Lung (tissue), 12 donors: ENCODE results near the gene ZMAT5. TPM values are rescaled to one million over a fixed set of nuclear protein-coding genes. Genes with fewer than 3 reads are reported as not detected.

Experiments used
- ATAC-seq: fragments of 200-7000 bp; cut with Tn5 transposase; one replicate; pipeline ENCODE4 v1.9.1; 2020; ENCODE audit warnings: moderate number of reproducible peaks; ENCODE audit not compliant: insufficient read depth, low FRiP score
- DNase-seq, 3 donors: peaks; one replicate each; pipeline ENCODE4 v3.0.0-alpha.2; 2013 to 2017
- H3K27ac ChIP-seq, 2 donors: one replicate each; pipeline ENCODE4 v1.5.1; 2013; ENCODE audit warnings: mild to moderate bottlenecking in 2 of 2, moderate library complexity in 2 of 2, control low read depth in 1 of 2, inconsistent platforms in 1 of 2, low read depth in 1 of 2, low read length in 1 of 2
- H3K27me3 ChIP-seq, 3 donors: one replicate each; pipeline ENCODE4 v1.5.1; 2013; ENCODE audit warnings: low read length in 2 of 3; ENCODE audit not compliant: control insufficient read depth in 3 of 3, insufficient read depth in 3 of 3
- H3K36me3 ChIP-seq, 4 donors: one replicate each; pipeline ENCODE4 v1.5.1; 2013; ENCODE audit warnings: low read length in 4 of 4, mild to moderate bottlenecking in 1 of 4, moderate library complexity in 1 of 4; ENCODE audit not compliant: control insufficient read depth in 4 of 4, insufficient read depth in 4 of 4
- H3K4me1 ChIP-seq, 5 donors: one replicate each; pipeline ENCODE4 v1.5.1; 2013; ENCODE audit warnings: low read length in 5 of 5, mild to moderate bottlenecking in 2 of 5, moderate library complexity in 1 of 5; ENCODE audit not compliant: control insufficient read depth in 5 of 5, insufficient read depth in 5 of 5
- H3K4me3 ChIP-seq: one replicate; pipeline ENCODE4 v1.5.1; 2013; ENCODE audit warnings: mild to moderate bottlenecking, control low read depth, moderate library complexity
- H3K9ac ChIP-seq, 2 donors: one replicate each; pipeline ENCODE4 v1.5.1; 2013; ENCODE audit warnings: low read length in 2 of 2, control low read depth in 1 of 2; ENCODE audit not compliant: insufficient read depth in 1 of 2
- H3K9me3 ChIP-seq, 4 donors: one replicate each; pipeline ENCODE4 v1.5.1; 2013; ENCODE audit warnings: low read length in 3 of 4, mild to moderate bottlenecking in 1 of 4, moderate library complexity in 1 of 4; ENCODE audit not compliant: control insufficient read depth in 4 of 4, insufficient read depth in 3 of 4
- CTCF ChIP-seq: IDR thresholded peaks from 2 replicates; pipeline ENCODE4 v1.5.1; 2012; ENCODE audit warnings: mild to moderate bottlenecking; ENCODE audit errors: control extremely low read depth, extremely low read depth
- WGBS, 2 donors: extraction: QIAGEN DNeasy Blood & Tissue Kit; methylation state at CpG; one replicate each; pipeline ENCODE4 v1.1.7; 2013; 5-methylcytosine and 5-hydroxymethylcytosine counted together
- polyA plus RNA-seq, 2 donors: library from polyadenylated mRNA; stranded (reverse); fragments of 200-250 nt; gene quantifications; one replicate each; pipeline ENCODE4 v1.2.1, GENCODE V29; 2013
- total RNA-seq, 2 donors: library from RNA; depleted of rRNA in 1 of 2; stranded (reverse); fragments of >200 nt in 1 of 2; gene quantifications; one replicate each; pipeline ENCODE4 v1.2.1, GENCODE V29; 2014 to 2021
- donor health status: control.
- donor health status: control.
- donor health status: Bipolar disorder and iron deficiency.
- donor health status: healthy.
- donor health status: DM: yes; HTN: yes; CAD: no.

The ZMAT5 gene
- total and polyA plus RNA-seq, 4 donors, result 11.2 to 32.5 (median 25.4) TPM

GRCh38 chr22:29815580-29815979, 48.8 kb upstream of the ZMAT5 start:
- no peak overlapping the region for H3K4me3 ChIP-seq
- 88% methylated on average over 4 of the region's 4 CpGs for WGBS, 2 donors
- H3K9ac ChIP-seq, result no peak overlapping the region
- no peak for TF ChIP-seq CTCF
- DNase-seq (no peak), ATAC-seq (no peak)
- peaks cover 24 to 49% (median 28%) of the 10 kb centered on the region in 4 donors for H3K36me3 ChIP-seq
- H3K27me3 ChIP-seq, result no peaks in the 10 kb centered on the region
- H3K27ac ChIP-seq, result no peak overlapping the region
- H3K4me1 ChIP-seq, result peaks cover 0 to 5% (median 0%) of the 10 kb centered on the region in 5 donors
- H3K9me3 ChIP-seq, result no peaks in the 10 kb centered on the region

- H3K27ac ChIP-seq, result no peak overlapping the region
- DNase-seq (no peak), ATAC-seq (no peak)
- TF ChIP-seq CTCF, result no peak
- no peaks in the 10 kb centered on the region for H3K9me3 ChIP-seq
- no peak overlapping the region for H3K9ac ChIP-seq
- H3K27me3 ChIP-seq, result no peaks in the 10 kb centered on the region
- WGBS, 2 donors, result 86 to 96% methylated on average over 5 of the region's 5 CpGs
- H3K36me3 ChIP-seq, result peaks cover 29 to 43% (median 30%) of the 10 kb centered on the region in 4 donors
- H3K4me3 ChIP-seq, result no peak overlapping the region
- peaks cover 0 to 5% (median 0%) of the 10 kb centered on the region in 5 donors for H3K4me1 ChIP-seq
These were observed 47.2 kb upstream of the ZMAT5 start for GRCh38 chr22:29814003-29814402.

- TF ChIP-seq CTCF, result no peak
- H3K4me1 ChIP-seq, result peaks cover 0 to 4% (median 0%) of the 10 kb centered on the region in 5 donors
- 78 to 87% methylated on average over 3 of the region's 3 CpGs for WGBS, 2 donors
- H3K27ac ChIP-seq, result no peak overlapping the region
- H3K9ac ChIP-seq, result no peak overlapping the region
- no peak for DNase-seq
- no peak overlapping the region for H3K4me3 ChIP-seq
- no peaks in the 10 kb centered on the region for H3K9me3 ChIP-seq
- ATAC-seq, result no peak
- H3K36me3 ChIP-seq, result peaks cover 29 to 40% (median 30%) of the 10 kb centered on the region in 4 donors
- H3K27me3 ChIP-seq, result no peaks in the 10 kb centered on the region
These were observed 46.8 kb upstream of the ZMAT5 start for GRCh38 chr22:29813563-29813962.

GRCh38 chr22:29813126-29813525, 46.3 kb upstream of the ZMAT5 start:
- no peak for ATAC-seq
- 84 to 93% methylated on average over 8 of the region's 8 CpGs for WGBS, 2 donors

More at GRCh38 chr22:29813126-29813525, 46.3 kb upstream of the ZMAT5 start:
- H3K4me1 ChIP-seq, result peaks cover 0 to 4% (median 0%) of the 10 kb centered on the region in 5 donors
- no peaks in the 10 kb centered on the region for H3K9me3 ChIP-seq
- no peak for TF ChIP-seq CTCF
- no peak for DNase-seq
- no peak overlapping the region for H3K4me3 ChIP-seq
- H3K27me3 ChIP-seq, result no peaks in the 10 kb centered on the region
- no peak overlapping the region for H3K27ac ChIP-seq
- H3K9ac ChIP-seq, result no peak overlapping the region
- H3K36me3 ChIP-seq, result peaks cover 29 to 45% (median 31%) of the 10 kb centered on the region in 4 donors
